ENCODE data around the gene ELFN1. TPM values are rescaled to one million over a fixed set of nuclear protein-coding genes. Genes with fewer than 3 reads are reported as not detected.

ELFN1 gene
- total RNA-seq, 4 donors from 2014 or later, result 0.51 to 6.7 (median 3.6) TPM

DNA sequence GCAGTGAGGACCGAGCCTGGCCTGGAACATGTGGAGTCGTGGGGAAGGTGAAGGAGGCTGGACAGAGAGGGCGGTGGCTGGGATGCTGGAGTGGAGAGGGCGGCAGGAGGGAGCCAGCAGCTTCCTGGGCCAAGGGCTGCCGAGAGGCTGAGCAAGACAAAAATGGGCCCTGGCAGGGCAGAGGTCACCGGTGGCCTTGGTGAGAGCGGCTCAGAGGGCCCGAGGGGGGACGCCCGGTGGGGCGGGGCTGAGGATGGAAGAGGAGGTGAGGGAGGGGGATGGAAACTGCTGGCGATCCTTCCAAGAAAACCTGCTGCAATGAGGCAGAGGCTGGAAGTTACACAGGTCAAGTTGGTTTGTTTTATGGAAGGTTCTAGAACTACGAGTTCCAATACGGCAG is 69.5 kb downstream of the ELFN1 start:
- Histone ChIP-seq H3K27ac (no peak overlapping the region), H3K36me3 (no peaks in the 10 kb centered on the region), H3K27me3 (no peaks in the 10 kb centered on the region), H3K9me3 (no peaks in the 10 kb centered on the region), H3K4me3 (no peak overlapping the region), H3K4me1 (no peaks in the 10 kb centered on the region)
- TF ChIP-seq POLR2A (IDR thresholded peaks at IDR 0.05), result no peak
- TF ChIP-seq, protein P1, sequence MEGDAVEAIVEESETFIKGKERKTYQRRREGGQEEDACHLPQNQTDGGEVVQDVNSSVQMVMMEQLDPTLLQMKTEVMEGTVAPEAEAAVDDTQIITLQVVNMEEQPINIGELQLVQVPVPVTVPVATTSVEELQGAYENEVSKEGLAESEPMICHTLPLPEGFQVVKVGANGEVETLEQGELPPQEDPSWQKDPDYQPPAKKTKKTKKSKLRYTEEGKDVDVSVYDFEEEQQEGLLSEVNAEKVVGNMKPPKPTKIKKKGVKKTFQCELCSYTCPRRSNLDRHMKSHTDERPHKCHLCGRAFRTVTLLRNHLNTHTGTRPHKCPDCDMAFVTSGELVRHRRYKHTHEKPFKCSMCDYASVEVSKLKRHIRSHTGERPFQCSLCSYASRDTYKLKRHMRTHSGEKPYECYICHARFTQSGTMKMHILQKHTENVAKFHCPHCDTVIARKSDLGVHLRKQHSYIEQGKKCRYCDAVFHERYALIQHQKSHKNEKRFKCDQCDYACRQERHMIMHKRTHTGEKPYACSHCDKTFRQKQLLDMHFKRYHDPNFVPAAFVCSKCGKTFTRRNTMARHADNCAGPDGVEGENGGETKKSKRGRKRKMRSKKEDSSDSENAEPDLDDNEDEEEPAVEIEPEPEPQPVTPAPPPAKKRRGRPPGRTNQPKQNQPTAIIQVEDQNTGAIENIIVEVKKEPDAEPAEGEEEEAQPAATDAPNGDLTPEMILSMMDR (IDR thresholded peaks at IDR 0.05), result no peak
- no peak for DNase-seq
- intact Hi-C loops (cut with DNase I; ENCODE audit: low total_unique reads), result no loop called here

- Histone ChIP-seq H3K9me3 (no peaks in the 10 kb centered on the region), H3K27ac (no peak overlapping the region), H3K4me3 (no peak overlapping the region), H3K4me1 (no peaks in the 10 kb centered on the region), H3K27me3 (no peaks in the 10 kb centered on the region), H3K36me3 (no peaks in the 10 kb centered on the region)
- TF ChIP-seq, protein P1 (IDR thresholded peaks at IDR 0.05), result no peak
- TF ChIP-seq POLR2A (IDR thresholded peaks at IDR 0.05), result no peak
- intact Hi-C loops (cut with DNase I; ENCODE audit: low total_unique reads), result no loop called here
- no peak for DNase-seq
Measured at GRCh38 chr7:1740214-1740613, 70.1 kb downstream of the ELFN1 start.

GRCh38 chr7:1741246-1741645 is 71.2 kb downstream of the ELFN1 start:
- Histone ChIP-seq H3K27me3 (no peaks in the 10 kb centered on the region), H3K36me3 (no peaks in the 10 kb centered on the region), H3K9me3 (no peaks in the 10 kb centered on the region), H3K4me1 (no peaks in the 10 kb centered on the region), H3K27ac (no peak overlapping the region), H3K4me3 (no peak overlapping the region)
- intact Hi-C loops (cut with DNase I; ENCODE audit: low total_unique reads), result no loop called here
- TF ChIP-seq, protein P1 (IDR thresholded peaks at IDR 0.05), result no peak
- no peak for TF ChIP-seq POLR2A (IDR thresholded peaks at IDR 0.05)
- DNase-seq, result no peak

DNA sequence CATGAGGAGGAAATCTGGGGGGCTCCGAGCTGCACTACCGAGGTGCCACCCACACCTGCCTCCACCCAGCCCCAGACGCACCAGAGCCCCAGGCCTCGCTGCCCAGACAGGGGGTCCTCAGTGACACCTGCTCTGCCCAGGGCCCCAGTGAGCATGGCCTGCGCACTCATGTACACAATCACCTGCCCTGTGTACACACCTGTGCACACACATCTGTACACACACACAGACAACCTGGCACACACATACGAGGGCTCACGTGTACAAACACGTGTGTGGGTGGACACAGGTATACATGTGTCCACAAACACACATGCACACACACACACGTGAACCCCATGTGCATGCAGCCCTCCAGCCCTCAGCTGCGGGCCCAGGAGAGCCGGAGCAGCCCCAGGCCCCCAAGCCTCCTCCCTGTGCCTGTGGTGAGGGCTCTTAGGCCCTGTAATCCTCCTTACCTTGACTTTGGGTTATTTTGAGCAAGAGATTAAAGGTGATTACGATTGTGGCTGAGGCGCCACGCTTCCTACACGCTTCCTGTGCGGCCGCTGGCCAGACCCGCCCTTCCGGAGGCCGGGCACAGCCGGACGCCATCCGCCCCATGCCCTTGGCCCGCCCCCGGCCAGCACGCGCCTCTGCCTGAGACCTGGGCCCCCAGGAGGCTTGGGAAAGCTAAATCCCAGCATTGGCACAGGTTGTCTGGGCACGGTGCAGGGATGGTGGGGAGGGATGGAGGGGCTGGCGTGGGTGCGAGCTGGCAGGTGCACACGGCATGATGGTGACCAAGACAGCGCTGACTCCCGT is 71.9 kb downstream of the ELFN1 start:
- intact Hi-C loops (cut with DNase I; ENCODE audit: low total_unique reads), result no loop called here
- peak in 1 of 2 donors; percentile 32 for DNase-seq
- H3K4me3 ChIP-seq, result no peak overlapping the region

GRCh38 chr7:1742555-1743303 is 72.7 kb downstream of the ELFN1 start:
- H3K4me3 ChIP-seq, result no peak overlapping the region
- peak; percentile 46 to 48 for DNase-seq
- no peaks in the 10 kb centered on the region for H3K27me3 ChIP-seq
- intact Hi-C loops (cut with DNase I; ENCODE audit: low total_unique reads), result no loop called here
- TF ChIP-seq, protein P1 (IDR thresholded peaks at IDR 0.05), result no peak
- TF ChIP-seq POLR2A (IDR thresholded peaks at IDR 0.05), result no peak
- H3K36me3 ChIP-seq, result no peaks in the 10 kb centered on the region
- no peaks in the 10 kb centered on the region for H3K9me3 ChIP-seq
- H3K27ac ChIP-seq, result no peak overlapping the region
- no peaks in the 10 kb centered on the region for H3K4me1 ChIP-seq

More for the DNA sequence above, 71.9 kb downstream of the ELFN1 start:
- H3K4me1 ChIP-seq, result no peaks in the 10 kb centered on the region
- H3K36me3 ChIP-seq, result no peaks in the 10 kb centered on the region
- H3K9me3 ChIP-seq, result no peaks in the 10 kb centered on the region
- no peaks in the 10 kb centered on the region for H3K27me3 ChIP-seq
- no peak for TF ChIP-seq POLR2A (IDR thresholded peaks at IDR 0.05)
- no peak overlapping the region for H3K27ac ChIP-seq

All from uterus (tissue), 4 donors.